GM12878 (cell line): ENCODE results near the gene GPR87. TPM values are rescaled to one million over a fixed set of nuclear protein-coding genes. Genes with fewer than 3 reads are reported as not detected.

Experiments
- ATAC-seq: fragments of 200-7000 bp; cut with Tn5 transposase; 3 replicates; pipeline ENCODE4 v1.9.1; 2020; ENCODE audit warnings: mild to moderate bottlenecking, moderate library complexity
- BruUV-seq: library from RNA; stranded (reverse); fragments of 400-500 nt; replicated peaks from 2 replicates; lab custom pipeline; 2021; lab: Mats Ljungman, UMichigan
- CTCF ChIA-PET: fragments of 300-600 bp; sonication (Branson Sonifier 250); formaldehyde crosslinking; extraction: SDS; loops from one replicate; lab custom pipeline; 2021; ENCODE audit warnings: inconsistent platforms; lab: Yijun Ruan, JAX
- POLR2A ChIA-PET: fragments of 350-600 bp; formaldehyde crosslinking; extraction: SDS; loops from one replicate; lab custom pipeline; 2021; ENCODE audit warnings: inconsistent platforms; lab: Charles Lee
- RAD21 ChIA-PET: fragments of 300-600 bp; sonication (Branson Sonifier 250); formaldehyde crosslinking; loops from one replicate; lab custom pipeline; 2023; ENCODE audit warnings: antibody characterized with exemption; ENCODE audit not compliant: unreplicated experiment; lab: Charles Lee
- SMC1A ChIA-PET: fragments of 300-600 bp; sonication (Branson Sonifier 250); formaldehyde crosslinking; loops from one replicate; lab custom pipeline; 2023; ENCODE audit not compliant: unreplicated experiment, uncharacterized antibody; lab: Charles Lee
- DNase-seq: peaks from one replicate; pipeline ENCODE4 v3.0.0-alpha.2; 2011; ENCODE audit warnings: low read depth, low spot score
- FAIRE-seq: peaks from 3 replicates; lab custom pipeline; 2011; peaks lifted over from hg19 to GRCh38; lab: Jason Lieb, UNC
- H2AFZ ChIP-seq: 2 replicates; pipeline ENCODE4 v1.6.0; 2011; ENCODE audit warnings: low read depth, low read length, control low read depth; ENCODE audit not compliant: control insufficient read depth
- H3K27ac ChIP-seq: 2 replicates; pipeline ENCODE4 v1.5.1; 2011; ENCODE audit warnings: control low read depth; ENCODE audit not compliant: control insufficient read depth, insufficient read depth
- H3K27me3 ChIP-seq, 2 experiments: replicated peaks in 1 of 2; 2 replicates each; pipeline versions ENCODE4 v1.6.0 to v1.6.1; 2011; ENCODE audit warnings: low read length in 1 of 2; ENCODE audit not compliant: control insufficient read depth in 2 of 2, insufficient read depth in 2 of 2
- H3K36me3 ChIP-seq, 2 experiments: 2 replicates each; pipeline ENCODE4 v1.5.1; 2011; ENCODE audit warnings: low read length in 1 of 2; ENCODE audit not compliant: control insufficient read depth in 2 of 2, insufficient read depth in 2 of 2
- H3K4me1 ChIP-seq: 2 replicates; pipeline ENCODE4 v1.6.1; 2011; ENCODE audit warnings: mild to moderate bottlenecking, low read length, moderate library complexity, mixed read lengths; ENCODE audit not compliant: control insufficient read depth, insufficient read depth
- H3K4me2 ChIP-seq: 2 replicates; pipeline ENCODE4 v1.6.0; 2011; ENCODE audit warnings: control low read depth; ENCODE audit not compliant: control insufficient read depth, insufficient read depth
- H3K4me3 ChIP-seq: fragments of 200-600 bp; sonication (generic); 2 replicates; pipeline ENCODE4 v1.5.1; 2016
- H3K79me2 ChIP-seq: 2 replicates; pipeline ENCODE4 v1.6.0; 2011; ENCODE audit warnings: low read length; ENCODE audit not compliant: control insufficient read depth, insufficient read depth
- H3K9ac ChIP-seq: 2 replicates; pipeline ENCODE4 v1.8.0; 2011; ENCODE audit warnings: low read length, control low read depth, mixed read lengths; ENCODE audit not compliant: control insufficient read depth, insufficient read depth
- H3K9me3 ChIP-seq: replicated peaks from 3 replicates; pipeline ENCODE4 v1.5.1; 2011; ENCODE audit warnings: mild to moderate bottlenecking, low read length; ENCODE audit not compliant: control insufficient read depth, insufficient read depth
- H4K20me1 ChIP-seq: 2 replicates; pipeline ENCODE4 v1.6.0; 2011; ENCODE audit not compliant: control insufficient read depth, insufficient read depth
- CUX1 ChIP-seq: IDR thresholded peaks from 2 replicates; pipeline ENCODE4 v1.6.1; 2012; ENCODE audit warnings: improper control_type of control experiment, low read depth, low read length; ENCODE audit not compliant: insufficient replicate concordance
- E2F8 ChIP-seq: fragments of 450-650 bp; IDR thresholded peaks from 2 replicates; pipeline ENCODE4 v1.6.1; 2018; ENCODE audit warnings: mild to moderate bottlenecking, low read depth, moderate library complexity; ENCODE audit not compliant: partially characterized antibody
- IKZF1 ChIP-seq: fragments of 450-650 bp; conservative IDR thresholded peaks from 2 replicates; pipeline ENCODE4 v1.6.1; 2017; ENCODE audit warnings: antibody characterized with exemption, mild to moderate bottlenecking
- MAX ChIP-seq: IDR thresholded peaks from 2 replicates; pipeline ENCODE4 v1.6.1; 2012; ENCODE audit warnings: low read depth, low read length, improper control_type of control experiment
- YBX1 ChIP-seq: fragments of 450-650 bp; IDR thresholded peaks from 2 replicates; pipeline ENCODE4 v1.6.1; 2016; ENCODE audit warnings: antibody characterized with exemption
- ZNF207 ChIP-seq: fragments of 450-650 bp; IDR thresholded peaks from 2 replicates; pipeline ENCODE4 v1.6.1; 2014; ENCODE audit warnings: antibody characterized with exemption, mild to moderate bottlenecking, borderline replicate concordance
- ZNF592 ChIP-seq: fragments of 450-650 bp; IDR thresholded peaks from 2 replicates; pipeline ENCODE4 v1.6.1; 2017; ENCODE audit warnings: mild to moderate bottlenecking, moderate library complexity
- WGBS: methylation state at CpG from one replicate; pipeline ENCODE4 v1.1.6; 2016; ENCODE audit warnings: low lambda C conversion rate; ENCODE audit not compliant: insufficient replicate concordance, insufficient coverage; ENCODE audit errors: missing lambda C conversion rate; 5-methylcytosine and 5-hydroxymethylcytosine counted together
- in situ Hi-C: fragments of 300-500 bp; cut with MboI; formaldehyde crosslinking; loops from 9 replicates; pipeline ENCODE4 v1.14.3; 2018; ENCODE audit warnings: mixed read lengths
- intact Hi-C: fragments of 100-400 bp; cut with micrococcal nuclease; formaldehyde crosslinking; loops from one replicate; pipeline ENCODE4 v1.14.2; 2022; ENCODE audit not compliant: unreplicated experiment
- polyA plus RNA-seq, 11 experiments: library from polyadenylated mRNA; depleted of rRNA in 4 of 11; unstranded in 6 of 11; stranded (reverse) in 5 of 11; fragments of >200 nt; fragmentation: Nextera tagmentation in 4 of 11; fragmentation: Illumina TruSeq in 1 of 11; extraction: Ambion mirVana in 4 of 11; extraction: Trizol in 1 of 11; gene quantifications; 1 replicate in 1 of 11; 2 replicates in 10 of 11; pipeline versions ENCODE4 v1.2.1 to v1.2.3, GENCODE V29; 2011 to 2016; ENCODE audit warnings: inconsistent platforms in 2 of 11, missing spikeins in 2 of 11, low read depth in 1 of 11
- total RNA-seq, 4 experiments: library from RNA; depleted of rRNA in 3 of 4; stranded (reverse); fragments of >200 nt in 3 of 4; fragmentation: Illumina TruSeq in 1 of 4; extraction: Trizol in 1 of 4; gene quantifications; 2 replicates each; pipeline versions ENCODE4 v1.2.1 to v1.2.3, GENCODE V29; 2013 to 2021
- TF ChIP-seq, protein P1 (sequence below): IDR thresholded peaks from 2 replicates; pipeline ENCODE4 v1.6.1; 2012; ENCODE audit warnings: low read depth, low read length, improper control_type of control experiment

Gene GPR87
- total and polyA plus RNA-seq, 10 of the 15 experiments (the other 5 are each of a cell fraction or from before 2014, with no cell fraction given) = 0.06 to 0.27 (median 0.16) TPM; not detected in 5

GRCh38 chr3:151281671-151282324 is 34.8 kb downstream of the GPR87 start:
- Histone ChIP-seq H3K4me2 (no peak overlapping the region), H3K79me2 (no peaks in the 10 kb centered on the region), H3K27me3 (no peaks in the 10 kb centered on the region), H4K20me1 (no peaks in the 10 kb centered on the region), H3K36me3 (no peaks in the 10 kb centered on the region), H3K27ac (no peak overlapping the region), H3K4me3 (no peak overlapping the region), H3K4me1 (peaks cover 9% of the 10 kb centered on the region), H2AFZ (no peak overlapping the region), H3K9me3 (no peaks in the 10 kb centered on the region), H3K9ac (no peak overlapping the region)
- CTCF ChIA-PET = interaction anchor here (0.7 to 9.6 kb wide), 16 partner anchors 14 to 153 kb away, joined by 3 to 182 read pairs (median 4); no protein-coding TSS in a partner anchor
- ATAC-seq (no peak), DNase-seq (no peak), FAIRE-seq (no peak)
- intact Hi-C loops (loop anchor here (5.0 kb wide), 1 partner anchor 354 kb away; no protein-coding TSS in a partner anchor), in situ Hi-C loops (no loop called here)
- RAD21 ChIA-PET = interaction anchor here (1.0 to 6.0 kb wide), 7 partner anchors 8 to 186 kb away, joined by 3 to 50 read pairs (median 5); no protein-coding TSS in a partner anchor
- POLR2A ChIA-PET = interaction anchor here (0.6 kb wide), 1 partner anchor 1925 kb away, joined by 8 read pairs; no protein-coding TSS in a partner anchor
- WGBS = 65% methylated on average over 9 of the region's 9 CpGs
- BruUV-seq = no TSS peak
- SMC1A ChIA-PET = interaction anchor here (0.8 to 6.7 kb wide), 13 partner anchors 14 to 125 kb away, joined by 3 to 98 read pairs (median 4); no protein-coding TSS in a partner anchor
- no peak for TF ChIP-seq YBX1
- no peak for TF ChIP-seq ZNF207
- no peak for TF ChIP-seq CUX1
- TF ChIP-seq MAX = no peak
- TF ChIP-seq E2F8 = no peak
- TF ChIP-seq, protein P1, sequence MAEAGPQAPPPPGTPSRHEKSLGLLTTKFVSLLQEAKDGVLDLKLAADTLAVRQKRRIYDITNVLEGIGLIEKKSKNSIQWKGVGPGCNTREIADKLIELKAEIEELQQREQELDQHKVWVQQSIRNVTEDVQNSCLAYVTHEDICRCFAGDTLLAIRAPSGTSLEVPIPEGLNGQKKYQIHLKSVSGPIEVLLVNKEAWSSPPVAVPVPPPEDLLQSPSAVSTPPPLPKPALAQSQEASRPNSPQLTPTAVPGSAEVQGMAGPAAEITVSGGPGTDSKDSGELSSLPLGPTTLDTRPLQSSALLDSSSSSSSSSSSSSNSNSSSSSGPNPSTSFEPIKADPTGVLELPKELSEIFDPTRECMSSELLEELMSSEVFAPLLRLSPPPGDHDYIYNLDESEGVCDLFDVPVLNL = no peak
- no peak for TF ChIP-seq IKZF1
- no peak for TF ChIP-seq ZNF592
